Measurements from ENCODE around the gene GPRIN2. TPM values are rescaled to one million over a fixed set of nuclear protein-coding genes. Genes with fewer than 3 reads are reported as not detected.

Gene GPRIN2
- total and polyA plus RNA-seq, 2 of the 8 experiments (the other 6 are each of a cell fraction or from before 2014, with no cell fraction given) = 14.3 to 18.6 TPM

DNA sequence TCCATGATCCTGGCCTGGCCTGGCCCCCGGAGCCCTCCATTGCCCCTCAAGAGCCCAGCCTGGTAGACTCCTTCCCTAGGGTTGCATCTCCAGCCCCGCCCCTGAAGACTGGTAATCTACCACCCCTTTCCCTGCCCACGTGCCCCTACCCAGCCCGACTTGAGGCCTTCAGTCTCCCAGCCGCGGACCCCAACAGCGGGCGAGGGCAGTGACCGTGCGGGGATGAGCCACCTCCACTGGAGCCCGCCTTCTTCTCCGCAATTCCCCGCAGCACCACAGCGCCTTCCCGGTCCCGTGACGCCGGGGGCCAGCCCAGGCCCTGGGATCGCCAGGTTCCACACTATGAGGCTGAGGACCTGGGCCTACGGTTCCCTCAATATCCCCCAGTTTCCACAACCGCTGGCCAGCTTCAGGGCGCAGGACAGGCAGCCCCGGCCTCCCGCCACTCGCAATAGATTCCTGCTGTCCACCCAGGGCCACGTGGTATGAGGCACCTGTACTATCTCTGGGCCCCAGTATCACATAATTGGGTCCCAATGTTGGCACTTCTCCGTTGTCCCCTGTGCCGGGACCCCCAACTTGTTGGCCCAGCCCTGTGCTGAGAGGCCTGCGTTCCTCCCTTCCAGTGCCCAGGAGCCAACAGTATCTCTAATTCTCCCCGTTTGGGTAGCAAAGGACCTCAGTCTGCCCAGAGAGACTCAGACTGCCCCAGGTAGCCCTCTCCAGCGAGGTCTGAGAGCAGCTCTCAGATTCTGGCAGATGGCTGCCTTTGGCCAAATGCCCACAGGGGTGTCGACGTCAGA lies 1.1 kb upstream of the GPRIN2 start:
- Histone ChIP-seq H3K56ac (replicated peaks; ENCODE audit: insufficient read length, low read depth, low read length) (no peak overlapping the region), H3K4me1 (replicated peaks in 1 of 4; ENCODE audit: control insufficient read depth in 3 of 4, insufficient read depth in 4 of 4, low read length in 3 of 4) (peaks cover 5 to 19% (median 15%) of the 10 kb centered on the region in 4 experiments), H3K9ac (replicated peaks in 1 of 4; ENCODE audit: extremely low read depth in 1 of 4, low read depth in 3 of 4, low read length in 3 of 4) (no peak overlapping the region), H3K14ac (ENCODE audit: insufficient read length) (no peak overlapping the region), H4K5ac (ENCODE audit: insufficient read length, low read depth, low read length) (peak overlapping the region; percentile 79), H3K4me2 (ENCODE audit: insufficient read depth in 1 of 2, low read depth in 2 of 2, low read length in 2 of 2) (peak overlapping the region; percentile 82 to 96), H2BK15ac (ENCODE audit: low read length) (peak overlapping the region; percentile 93), H2BK20ac (ENCODE audit: low read length) (peak overlapping the region; percentile 50), H2BK12ac (ENCODE audit: low read depth, low read length) (peak overlapping the region; percentile 56; the same call in 1 of the 2 replicates), H3K27me3 (replicated peaks in 1 of 4; ENCODE audit: control insufficient read depth in 3 of 4, extremely low read depth in 1 of 4, insufficient read depth in 3 of 4, low read length in 3 of 4) (peaks cover 0 to 18% (median 10%) of the 10 kb centered on the region in 4 experiments; a peak in 4 of 7 replicates), H2AK5ac (ENCODE audit: low read depth, low read length) (peak overlapping the region; percentile 57; the same call in 1 of the 2 replicates), H3K27ac (ENCODE audit: low read depth, low read length) (no peak overlapping the region), H3K79me1 (ENCODE audit: low read depth, low read length) (peaks cover 9% of the 10 kb centered on the region; the same call in 1 of the 2 replicates), H3K4me3 (ENCODE audit: extremely low read depth in 1 of 4, insufficient read depth in 2 of 4, low read depth in 3 of 4, low read length in 4 of 4) (peak overlapping the region; percentile 73 to 96 (median 82); a peak in 7 of 8 replicates), H3K23ac (ENCODE audit: insufficient read length) (no peak overlapping the region), H3K18ac (ENCODE audit: extremely low read depth, low read length) (peak overlapping the region; percentile 66), H3K4ac (replicated peaks; ENCODE audit: insufficient read length, low read depth, low read length) (peak overlapping the region; percentile 23), H3K9me3 (ENCODE audit: insufficient read depth in 2 of 2, low read depth in 1 of 2, low read length in 1 of 2) (no peaks in the 10 kb centered on the region), H2AFZ (ENCODE audit: low read length) (peak overlapping the region; percentile 51), H3K23me2 (ENCODE audit: low read depth, low read length) (peaks cover 17% of the 10 kb centered on the region), H2BK120ac (replicated peaks; ENCODE audit: low read depth, low read length) (peak overlapping the region; percentile 23), H3K36me3 (ENCODE audit: control insufficient read depth in 2 of 4, insufficient read depth in 4 of 4, low read length in 3 of 4) (peaks cover 0 to 20% (median 3%) of the 10 kb centered on the region in 4 experiments; a peak in 4 of 8 replicates), H4K8ac (ENCODE audit: extremely low read depth, insufficient read depth, low read length) (peak overlapping the region; percentile 91), H2BK5ac (ENCODE audit: low read depth, low read length) (peak overlapping the region; percentile 37; the same call in 1 of the 2 replicates), H3K79me2 (ENCODE audit: control insufficient read depth in 1 of 2, insufficient read depth in 2 of 2, low read length in 2 of 2) (no peaks in the 10 kb centered on the region), H4K91ac (replicated peaks; ENCODE audit: insufficient read length, low read length) (peak overlapping the region; percentile 82), H4K20me1 (replicated peaks in 1 of 2; ENCODE audit: control insufficient read depth in 1 of 2, insufficient read depth in 2 of 2, low read length in 2 of 2) (peaks cover 0 to 9% of the 10 kb centered on the region in 2 experiments)
- POLR2A ChIA-PET (ENCODE audit: partially characterized antibody) = interaction anchor here (0.8 to 1.9 kb wide), 3 partner anchors 13 to 22 kb away, joined by 4 to 17 read pairs (median 4); no protein-coding TSS in a partner anchor
- DNase-seq (ENCODE audit: low read depth in 1 of 2, low spot score in 2 of 2) (peak in 1 of 2 experiments; percentile 90), FAIRE-seq (no peak)
- CTCF ChIA-PET (ENCODE audit: partially characterized antibody) = interaction anchor here (1.1 to 5.7 kb wide), 7 partner anchors 8 to 1218 kb away, joined by 3 to 65 read pairs (median 4); no protein-coding TSS in a partner anchor
- 85% methylated on average over 33 of the region's 33 CpGs; no CpG with 5 or more reads in 1 of the 2 experiments for WGBS, 2 experiments (ENCODE audit: extremely low coverage in 1 of 2, insufficient coverage in 1 of 2, insufficient read length in 1 of 2, insufficient replicate concordance in 2 of 2, low coverage in 1 of 2, low lambda C conversion rate in 2 of 2, missing lambda C conversion rate in 1 of 2)
- TF ChIP-seq, protein P1, sequence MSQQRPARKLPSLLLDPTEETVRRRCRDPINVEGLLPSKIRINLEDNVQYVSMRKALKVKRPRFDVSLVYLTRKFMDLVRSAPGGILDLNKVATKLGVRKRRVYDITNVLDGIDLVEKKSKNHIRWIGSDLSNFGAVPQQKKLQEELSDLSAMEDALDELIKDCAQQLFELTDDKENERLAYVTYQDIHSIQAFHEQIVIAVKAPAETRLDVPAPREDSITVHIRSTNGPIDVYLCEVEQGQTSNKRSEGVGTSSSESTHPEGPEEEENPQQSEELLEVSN (IDR thresholded peaks at IDR 0.05) = peak; percentile 94
- TF ChIP-seq CREB1 (IDR thresholded peaks at IDR 0.05) (no peak; the same call in 1 of the 2 replicates), USF2 (IDR thresholded peaks at IDR 0.05; ENCODE audit: low read length) (0 out of 2 replicates have a peak, but pooled peaks have one; percentile 32)
